Measurements from ENCODE around the gene BPIFB2. TPM values are rescaled to one million over a fixed set of nuclear protein-coding genes. Genes with fewer than 3 reads are reported as not detected.

The BPIFB2 gene
- total RNA-seq, 1 experiment from 2014 or later, result 0.15 TPM

- ChIA-PET CTCF (interaction anchor here (1.0 to 1.7 kb wide), 3 partner anchors 9 to 92 kb away, joined by 3 to 5 read pairs (median 4); no protein-coding TSS in a partner anchor), RAD21 (ENCODE audit: low non-redundant PET in 1 of 2, low total read pairs in 2 of 2, uncharacterized antibody in 2 of 2, unreplicated experiment in 2 of 2) (no interaction called here), POLR2A (no interaction called here)
- Histone ChIP-seq H3K4me1 (ENCODE audit: control insufficient read depth in 1 of 2, insufficient read depth in 2 of 2, low read length in 2 of 2) (peaks cover 0 to 3% of the 10 kb centered on the region in 2 experiments; a peak in 1 of 4 replicates), H2AFZ (ENCODE audit: low read depth, low read length, poor library complexity, severe bottlenecking) (no peak within 1 kb of the TSS), H4K20me1 (ENCODE audit: insufficient read depth) (no peaks in the 10 kb centered on the region), H3K9me2 (ENCODE audit: insufficient read depth) (no peaks in the 10 kb centered on the region), H3K79me2 (ENCODE audit: insufficient read depth, low read length) (no peaks in the 10 kb centered on the region), H3K27me3 (ENCODE audit: insufficient read depth, low read length) (no peaks in the 10 kb centered on the region), H3K4me3 (replicated peaks in 1 of 2; ENCODE audit: low read depth in 1 of 2, low read length in 2 of 2) (no peak within 1 kb of the TSS), H3K9me3 (ENCODE audit: control insufficient read depth in 1 of 2, insufficient read depth in 1 of 2, low read depth in 1 of 2, low read length in 2 of 2) (no peaks in the 10 kb centered on the region), H3K4me2 (ENCODE audit: low read length) (no peak within 1 kb of the TSS), H3K27ac (ENCODE audit: low read depth, low read length) (no peak within 1 kb of the TSS), H3K9ac (ENCODE audit: low read length) (no peak within 1 kb of the TSS), H3K36me3 (ENCODE audit: control insufficient read depth in 1 of 2, insufficient read depth in 2 of 2, low read length in 2 of 2) (no peaks in the 10 kb centered on the region)
- ATAC-seq (no peak), DNase-seq (ENCODE audit: low read depth, low spot score) (no peak)
- TF ChIP-seq POLR2AphosphoS5 (IDR thresholded peaks at IDR 0.05; ENCODE audit: low read depth, low read length), result no peak
- no peak for TF ChIP-seq YY1 (IDR thresholded peaks at IDR 0.05; ENCODE audit: extremely low read depth, insufficient replicate concordance, low read depth, low read length)
- TF ChIP-seq REST (IDR thresholded peaks at IDR 0.05; ENCODE audit: low read depth), result no peak
- no peak for TF ChIP-seq SRF (IDR thresholded peaks at IDR 0.05; ENCODE audit: low read depth)
- TF ChIP-seq ZFX (IDR thresholded peaks at IDR 0.05), result no peak
- TF ChIP-seq CTCF (IDR thresholded peaks at IDR 0.05 in 2 of 3, conservative IDR thresholded peaks at IDR 0.05 in 1 of 3; ENCODE audit: borderline replicate concordance in 1 of 3, insufficient read depth in 1 of 3, low read depth in 2 of 3, low read length in 2 of 3), result no peak
- no peak for TF ChIP-seq ATF3 (IDR thresholded peaks at IDR 0.05)
- TF ChIP-seq FOSL1 (IDR thresholded peaks at IDR 0.05; ENCODE audit: low read depth), result no peak
- no peak for TF ChIP-seq MAX (IDR thresholded peaks at IDR 0.05)
- TF ChIP-seq CBX3 (IDR thresholded peaks at IDR 0.05; ENCODE audit: low read depth), result no peak
- no peak for TF ChIP-seq SIN3A (IDR thresholded peaks at IDR 0.05; ENCODE audit: low read depth)
- TF ChIP-seq ZBTB33 (IDR thresholded peaks at IDR 0.05; ENCODE audit: extremely low read depth, insufficient replicate concordance, low read length), result no peak
- no peak for TF ChIP-seq ELF1 (IDR thresholded peaks at IDR 0.05; ENCODE audit: borderline replicate concordance, low read depth)
- no peak for TF ChIP-seq EZH2phosphoT487 (IDR thresholded peaks at IDR 0.05; ENCODE audit: borderline replicate concordance)
- no TSS peak for BruUV-seq (replicated peaks)
- intact Hi-C loops (cut with micrococcal nuclease), result no loop called here
Measured at GRCh38 chr20:33004141-33004751, 3.3 kb upstream of the BPIFB2 start, which contains the start of gene SUN5. Gene SUN5 (minus strand): TSS chr20:33004433. CDS start chr20:33004340, 93 bp downstream.

All from HCT116 (cell line).